Ecto neural progenitor cell (in vitro differentiated cells): Measurements from ENCODE around the gene PIGBOS1.
A peak's percentile ranks its signal among the peaks of the same experiment; 100 is the strongest.
"Not testable (repeated sequence)": the region's sequence is repeated elsewhere in the genome, so short reads cannot be mapped to it uniquely, and the experiment has no call there.

Experiments used
- DNase-seq: peaks from one replicate; pipeline ENCODE4 v3.0.0-alpha.2; 2018; ENCODE audit warnings: low spot score

PIGBOS1 gene

GRCh38 chr15:55290528-55291057, 28.3 kb downstream of the PIGBOS1 start:
- DNase-seq: peak; percentile 82

GRCh38 chr15:55289746-55290527, 29.0 kb downstream of the PIGBOS1 start, which contains the start of gene RAB27A:
RAB27A (minus strand) TSS chr15:55289813; CDS start chr15:55234934, 54,879 bp downstream.
- peak; percentile 83 for DNase-seq

- DNase-seq: peak; percentile 50
Measured at GRCh38 chr15:55289011-55289745, 29.7 kb downstream of the PIGBOS1 start.

- DNase-seq: no peak
Measured at GRCh38 chr15:55288006-55288717, 30.8 kb downstream of the PIGBOS1 start.

- not testable (repeated sequence) for DNase-seq
Measured at GRCh38 chr15:55286442-55287189, 32.3 kb downstream of the PIGBOS1 start.

GRCh38 chr15:55284426-55284825, 34.5 kb downstream of the PIGBOS1 start:
- DNase-seq: no peak

- DNase-seq: no peak
Measured at GRCh38 chr15:55283379-55284147, 35.4 kb downstream of the PIGBOS1 start.

GRCh38 chr15:55282284-55282833, 36.6 kb downstream of the PIGBOS1 start:
- DNase-seq: no peak

DNA sequence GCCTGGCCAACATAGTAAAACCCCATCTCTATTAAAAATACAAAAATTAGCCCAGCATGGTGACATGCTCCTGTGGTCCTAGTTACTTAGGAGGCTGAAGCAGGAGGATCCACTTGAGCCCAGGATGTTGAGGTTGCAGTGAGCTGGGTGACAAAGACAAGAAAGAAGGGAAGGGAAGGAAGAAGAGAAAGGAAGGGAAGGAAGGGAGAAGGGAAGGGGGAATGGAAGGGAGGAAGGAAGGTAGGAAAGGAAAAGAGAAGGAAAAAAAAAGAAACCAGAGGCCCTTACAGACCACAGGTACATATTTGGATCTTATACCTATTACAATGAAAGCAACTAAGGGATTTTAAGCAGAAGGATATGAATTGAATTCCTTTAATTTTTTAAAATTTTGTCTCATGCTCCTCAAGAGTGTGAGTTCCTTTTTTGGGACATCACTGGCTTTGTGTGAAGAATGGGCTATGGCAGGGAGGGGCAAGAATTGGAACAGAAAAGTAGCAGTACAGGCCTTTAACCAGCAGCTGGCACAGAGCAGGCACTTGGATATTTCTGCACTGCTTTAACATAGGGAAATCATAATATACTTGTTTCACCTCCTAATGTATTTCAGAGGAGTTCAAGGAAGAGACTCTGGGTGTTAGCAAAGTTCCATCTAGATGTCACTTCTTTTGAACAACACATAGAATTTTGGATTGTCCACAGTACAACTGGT, 37.2 kb downstream of the PIGBOS1 start:
- DNase-seq: no peak

GRCh38 chr15:55280589-55280988, 38.3 kb downstream of the PIGBOS1 start:
- not testable (repeated sequence) for DNase-seq

DNA sequence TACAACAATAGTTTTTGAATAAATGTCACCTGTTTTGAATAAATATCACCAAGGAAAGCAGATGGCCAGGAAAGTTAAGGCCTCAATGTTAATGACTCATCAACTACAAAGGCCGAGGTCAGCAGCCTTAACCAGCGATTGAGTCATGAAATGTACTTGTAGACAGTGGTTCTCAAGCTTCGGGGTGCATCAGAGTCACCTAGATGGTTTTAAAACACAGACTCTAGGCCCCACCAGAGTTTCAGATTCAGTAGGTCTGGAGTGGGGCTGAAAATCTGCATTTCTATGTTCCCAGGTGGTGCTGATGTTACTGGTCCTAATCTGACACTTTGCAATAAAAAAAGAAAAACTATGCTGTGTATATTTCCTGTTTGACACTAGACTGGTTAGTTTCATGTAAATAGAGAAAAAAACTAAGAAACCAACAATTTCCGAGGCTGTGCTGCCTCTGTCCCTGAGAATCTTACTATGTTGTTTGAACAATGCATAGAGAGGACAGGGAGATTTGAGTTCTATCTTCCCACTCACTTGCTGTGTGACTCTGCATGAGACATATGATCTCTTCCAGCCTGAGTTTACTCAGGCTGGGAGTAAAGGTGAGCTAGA, 39.1 kb downstream of the PIGBOS1 start:
- DNase-seq: no peak

GRCh38 chr15:55279100-55279745, 39.7 kb downstream of the PIGBOS1 start:
- no peak for DNase-seq

GRCh38 chr15:55277715-55278114, 41.2 kb downstream of the PIGBOS1 start:
- DNase-seq: no peak

GRCh38 chr15:55277116-55277564, 41.8 kb downstream of the PIGBOS1 start:
- DNase-seq: no peak

GRCh38 chr15:55276324-55276723, 42.6 kb downstream of the PIGBOS1 start:
- DNase-seq: no peak

GRCh38 chr15:55270291-55270690, 48.6 kb downstream of the PIGBOS1 start:
- no peak for DNase-seq

DNA sequence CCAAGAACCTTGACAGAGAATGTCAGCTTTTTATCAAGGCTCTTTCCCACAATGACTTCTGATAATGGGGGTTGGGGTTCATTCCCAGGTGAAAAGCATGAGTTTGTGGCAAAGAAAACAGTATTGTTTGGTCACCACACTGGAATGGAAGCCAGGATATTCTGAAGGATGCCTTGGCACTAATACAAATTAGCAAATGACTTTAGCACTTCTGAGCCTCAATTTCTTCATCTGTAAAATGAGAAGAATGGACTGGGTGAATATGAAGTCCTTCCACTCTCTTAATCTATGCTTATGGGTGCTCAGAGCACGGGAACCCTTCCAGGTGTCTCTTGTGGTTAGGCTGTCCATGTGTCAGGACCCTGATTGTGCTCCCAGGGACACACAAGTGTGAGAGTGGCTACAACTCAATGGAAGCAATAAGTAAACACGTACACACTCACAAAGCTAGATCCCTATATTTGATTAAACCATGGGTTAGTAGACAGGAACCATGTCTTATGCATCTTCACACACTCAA, 50.7 kb downstream of the PIGBOS1 start:
- DNase-seq: no peak

- no peak for DNase-seq
Measured at GRCh38 chr15:55267401-55268175, 51.3 kb downstream of the PIGBOS1 start.
